ENCODE measurements around the gene MYOCOS. TPM values are rescaled to one million over a fixed set of nuclear protein-coding genes. Genes with fewer than 3 reads are reported as not detected.
"Not testable (repeated sequence)": the region's sequence is repeated elsewhere in the genome, so short reads cannot be mapped to it uniquely, and the experiment has no call there.

The MYOCOS gene
- total RNA-seq, 2 donors from 2014 or later, result 0.23 TPM; not detected in 1

- DNase-seq (ENCODE audit: low spot score in 2 of 2), result no peak
- no peaks in the 10 kb centered on the region for H3K36me3 Mint-ChIP-seq
- ATAC-seq, result no peak
- no peaks in the 10 kb centered on the region for H3K9me3 Mint-ChIP-seq
- no peak overlapping the region for H3K27ac Mint-ChIP-seq
Observed at GRCh38 chr1:171645553-171646248, 23.7 kb downstream of the MYOCOS start.

GRCh38 chr1:171646249-171646560 lies 24.2 kb downstream of the MYOCOS start:
- H3K27ac Mint-ChIP-seq, result no peak overlapping the region
- H3K9me3 Mint-ChIP-seq, result no peaks in the 10 kb centered on the region
- no peaks in the 10 kb centered on the region for H3K36me3 Mint-ChIP-seq
- ATAC-seq, result no peak
- DNase-seq (ENCODE audit: low spot score in 2 of 2), result no peak

- Mint-ChIP-seq H3K27ac (no peak within 1 kb of the TSS), H3K9me3 (no peaks in the 10 kb centered on the region), H3K36me3 (no peaks in the 10 kb centered on the region)
- DNase-seq (ENCODE audit: low spot score in 2 of 2) (no peak), ATAC-seq (no peak)
Observed at GRCh38 chr1:171652234-171652822, 30.3 kb downstream of the MYOCOS start, which contains the start of gene MYOC. Gene MYOC, minus strand, starts transcription at chr1:171652688. Its CDS starts 77 bp downstream, at chr1:171652611.

- DNase-seq (ENCODE audit: low spot score in 2 of 2), result no peak
- no peaks in the 10 kb centered on the region for H3K36me3 Mint-ChIP-seq
- ATAC-seq, result no peak
- H3K27ac Mint-ChIP-seq, result no peak overlapping the region
- no peaks in the 10 kb centered on the region for H3K9me3 Mint-ChIP-seq
Observed at GRCh38 chr1:171653796-171654195, 31.8 kb downstream of the MYOCOS start.

GRCh38 chr1:171654201-171654941 lies 32.3 kb downstream of the MYOCOS start:
- Mint-ChIP-seq H3K27ac (peak overlapping the region in 1 of 2 donors; percentile 58), H3K36me3 (no peaks in the 10 kb centered on the region), H3K9me3 (no peaks in the 10 kb centered on the region)
- no peak for ATAC-seq
- no peak for DNase-seq (ENCODE audit: low spot score in 2 of 2)

- DNase-seq (ENCODE audit: low spot score in 2 of 2), result peak; percentile 64 to 84
- no peaks in the 10 kb centered on the region for H3K9me3 Mint-ChIP-seq
- peak overlapping the region in 1 of 2 donors; percentile 58 for H3K27ac Mint-ChIP-seq
- H3K36me3 Mint-ChIP-seq, result no peaks in the 10 kb centered on the region
- peak; percentile 88 to 91 for ATAC-seq
Observed at GRCh38 chr1:171654942-171655745, 33.1 kb downstream of the MYOCOS start.

GRCh38 chr1:171655746-171656116 lies 33.7 kb downstream of the MYOCOS start:
- peak; percentile 11 to 46 for ATAC-seq

GRCh38 chr1:171656206-171656605 lies 34.2 kb downstream of the MYOCOS start:
- ATAC-seq, H3K9me3 Mint-ChIP-seq: not testable (repeated sequence)
- peak overlapping the region in 1 of 2 donors; percentile 58 for H3K27ac Mint-ChIP-seq

More at GRCh38 chr1:171655746-171656116, 33.7 kb downstream of the MYOCOS start:
- peak overlapping the region in 1 of 2 donors; percentile 58 for H3K27ac Mint-ChIP-seq
- no peaks in the 10 kb centered on the region for H3K9me3 Mint-ChIP-seq
- H3K36me3 Mint-ChIP-seq, result no peaks in the 10 kb centered on the region
- no peak for DNase-seq (ENCODE audit: low spot score in 2 of 2)

GRCh38 chr1:171661076-171661650 lies 39.1 kb downstream of the MYOCOS start:
- ATAC-seq (no peak), DNase-seq (ENCODE audit: low spot score in 2 of 2) (no peak)
- H3K27ac Mint-ChIP-seq, result no peak overlapping the region
- H3K9me3 Mint-ChIP-seq, result no peaks in the 10 kb centered on the region
- no peaks in the 10 kb centered on the region for H3K36me3 Mint-ChIP-seq

More at GRCh38 chr1:171656206-171656605, 34.2 kb downstream of the MYOCOS start:
- H3K36me3 Mint-ChIP-seq; DNase-seq (ENCODE audit: low spot score in 2 of 2): not testable (repeated sequence)

GRCh38 chr1:171663036-171663853 lies 41.2 kb downstream of the MYOCOS start:
- Mint-ChIP-seq H3K36me3 (no peaks in the 10 kb centered on the region), H3K27ac (no peak overlapping the region), H3K9me3 (no peaks in the 10 kb centered on the region)
- DNase-seq (ENCODE audit: low spot score in 2 of 2), result no peak
- ATAC-seq, result no peak

- no peak for ATAC-seq
- Mint-ChIP-seq H3K36me3 (no peaks in the 10 kb centered on the region), H3K27ac (no peak overlapping the region), H3K9me3 (no peaks in the 10 kb centered on the region)
- DNase-seq (ENCODE audit: low spot score in 2 of 2), result no peak
Observed at GRCh38 chr1:171663854-171664575, 42.0 kb downstream of the MYOCOS start.

- H3K9me3 Mint-ChIP-seq, result no peaks in the 10 kb centered on the region
- no peak overlapping the region for H3K27ac Mint-ChIP-seq
- ATAC-seq (no peak), DNase-seq (ENCODE audit: low spot score in 2 of 2) (no peak)
- H3K36me3 Mint-ChIP-seq, result no peaks in the 10 kb centered on the region
Observed at GRCh38 chr1:171664976-171665375, 42.9 kb downstream of the MYOCOS start.

GRCh38 chr1:171666114-171666769 lies 44.2 kb downstream of the MYOCOS start:
- Mint-ChIP-seq H3K9me3 (no peaks in the 10 kb centered on the region), H3K36me3 (no peaks in the 10 kb centered on the region), H3K27ac (no peak overlapping the region)
- DNase-seq (ENCODE audit: low spot score in 2 of 2), result no peak
- ATAC-seq, result no peak

- DNase-seq (ENCODE audit: low spot score in 2 of 2) (no peak), ATAC-seq (no peak)
- no peak overlapping the region for H3K27ac Mint-ChIP-seq
- H3K36me3 Mint-ChIP-seq, result no peaks in the 10 kb centered on the region
- H3K9me3 Mint-ChIP-seq, result no peaks in the 10 kb centered on the region
Observed at GRCh38 chr1:171668372-171668771, 46.3 kb downstream of the MYOCOS start.

- no peak overlapping the region for H3K27ac Mint-ChIP-seq
- no peaks in the 10 kb centered on the region for H3K36me3 Mint-ChIP-seq
- no peaks in the 10 kb centered on the region for H3K9me3 Mint-ChIP-seq
- no peak for DNase-seq (ENCODE audit: low spot score in 2 of 2)
- no peak for ATAC-seq
Observed at GRCh38 chr1:171670739-171671138, 48.7 kb downstream of the MYOCOS start.
